Stimulated activated CD8-positive, alpha-beta memory T cell treated with anti-CD3 and anti-CD28 coated beads, Interleukin-2, amount 100 ng/mL, for 48 hours (primary cell): Measurements from ENCODE around the gene CELSR2.
"Not testable (repeated sequence)": the region's sequence is repeated elsewhere in the genome, so short reads cannot be mapped to it uniquely, and the experiment has no call there.

Experiments used
- DNase-seq, 2 donors: peaks; one replicate each; pipeline ENCODE4 v3.0.0-alpha.2; 2020; ENCODE audit warnings: low read depth in 2 of 2

Gene CELSR2, protein sequence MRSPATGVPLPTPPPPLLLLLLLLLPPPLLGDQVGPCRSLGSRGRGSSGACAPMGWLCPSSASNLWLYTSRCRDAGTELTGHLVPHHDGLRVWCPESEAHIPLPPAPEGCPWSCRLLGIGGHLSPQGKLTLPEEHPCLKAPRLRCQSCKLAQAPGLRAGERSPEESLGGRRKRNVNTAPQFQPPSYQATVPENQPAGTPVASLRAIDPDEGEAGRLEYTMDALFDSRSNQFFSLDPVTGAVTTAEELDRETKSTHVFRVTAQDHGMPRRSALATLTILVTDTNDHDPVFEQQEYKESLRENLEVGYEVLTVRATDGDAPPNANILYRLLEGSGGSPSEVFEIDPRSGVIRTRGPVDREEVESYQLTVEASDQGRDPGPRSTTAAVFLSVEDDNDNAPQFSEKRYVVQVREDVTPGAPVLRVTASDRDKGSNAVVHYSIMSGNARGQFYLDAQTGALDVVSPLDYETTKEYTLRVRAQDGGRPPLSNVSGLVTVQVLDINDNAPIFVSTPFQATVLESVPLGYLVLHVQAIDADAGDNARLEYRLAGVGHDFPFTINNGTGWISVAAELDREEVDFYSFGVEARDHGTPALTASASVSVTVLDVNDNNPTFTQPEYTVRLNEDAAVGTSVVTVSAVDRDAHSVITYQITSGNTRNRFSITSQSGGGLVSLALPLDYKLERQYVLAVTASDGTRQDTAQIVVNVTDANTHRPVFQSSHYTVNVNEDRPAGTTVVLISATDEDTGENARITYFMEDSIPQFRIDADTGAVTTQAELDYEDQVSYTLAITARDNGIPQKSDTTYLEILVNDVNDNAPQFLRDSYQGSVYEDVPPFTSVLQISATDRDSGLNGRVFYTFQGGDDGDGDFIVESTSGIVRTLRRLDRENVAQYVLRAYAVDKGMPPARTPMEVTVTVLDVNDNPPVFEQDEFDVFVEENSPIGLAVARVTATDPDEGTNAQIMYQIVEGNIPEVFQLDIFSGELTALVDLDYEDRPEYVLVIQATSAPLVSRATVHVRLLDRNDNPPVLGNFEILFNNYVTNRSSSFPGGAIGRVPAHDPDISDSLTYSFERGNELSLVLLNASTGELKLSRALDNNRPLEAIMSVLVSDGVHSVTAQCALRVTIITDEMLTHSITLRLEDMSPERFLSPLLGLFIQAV (N-terminal part only)

DNA sequence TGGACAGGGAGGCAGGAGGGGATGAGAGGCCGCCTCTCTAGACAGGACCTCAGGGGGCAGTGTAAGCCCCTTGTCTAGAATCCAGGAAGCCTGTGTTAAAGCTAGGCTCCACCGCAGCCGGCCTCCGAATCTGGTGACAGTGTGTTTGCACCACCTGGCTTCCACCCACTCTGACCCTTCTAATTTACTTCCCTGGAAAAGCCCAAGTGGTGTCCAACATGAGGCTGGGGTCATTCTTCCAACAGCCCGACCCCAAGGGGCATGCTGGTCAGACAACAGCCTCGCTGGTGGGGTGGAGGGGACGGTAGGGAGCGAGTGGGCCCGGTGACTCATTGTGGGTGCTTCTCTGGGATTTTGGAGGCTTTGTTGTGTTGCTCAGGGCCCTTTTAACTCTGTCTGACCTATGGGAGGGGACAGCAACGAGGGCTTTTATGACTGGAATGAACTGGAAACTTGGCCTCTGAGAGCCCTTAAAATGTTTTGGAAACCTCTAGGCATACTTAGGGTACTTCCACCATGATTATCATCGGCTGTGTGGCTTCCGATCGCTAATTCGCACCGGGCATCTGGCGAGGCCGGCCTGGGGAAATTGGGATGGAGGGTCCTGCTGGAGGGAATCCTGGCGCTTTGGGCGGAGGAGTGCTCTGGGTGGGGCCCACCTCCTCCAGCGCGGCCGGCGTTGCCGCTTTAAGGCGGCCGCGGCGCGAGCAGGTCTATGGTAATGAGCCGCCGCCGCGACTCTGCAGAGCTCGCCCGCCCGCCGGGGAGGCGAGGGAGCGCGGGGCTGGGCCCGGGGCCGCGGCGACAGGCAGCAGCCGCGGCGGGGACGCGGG, at the start of gene CELSR2:
Gene CELSR2, plus strand, starts transcription at position 743 of the 833 bp plus-strand sequence. CDS start 541 bp downstream, outside the sequence.
- peak; percentile 26 to 38 for DNase-seq

DNA sequence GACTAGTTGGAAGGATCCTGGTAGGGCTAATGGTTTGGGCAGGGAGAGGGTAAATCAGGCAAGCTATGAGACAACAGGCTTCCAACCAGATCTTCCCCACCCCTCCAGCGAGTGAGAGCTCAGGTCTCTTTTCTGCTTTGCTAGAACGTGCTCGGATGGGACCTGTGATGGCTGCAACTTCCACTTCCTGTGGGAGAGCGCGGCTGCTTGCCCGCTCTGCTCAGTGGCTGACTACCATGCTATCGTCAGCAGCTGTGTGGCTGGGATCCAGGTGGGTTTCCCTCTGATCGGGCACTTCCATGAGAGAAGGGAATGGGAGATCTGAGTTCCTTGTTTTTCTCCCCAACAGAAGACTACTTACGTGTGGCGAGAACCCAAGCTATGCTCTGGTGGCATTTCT, 49.6 kb upstream of the CELSR2 start:
- DNase-seq, result no peak

DNA sequence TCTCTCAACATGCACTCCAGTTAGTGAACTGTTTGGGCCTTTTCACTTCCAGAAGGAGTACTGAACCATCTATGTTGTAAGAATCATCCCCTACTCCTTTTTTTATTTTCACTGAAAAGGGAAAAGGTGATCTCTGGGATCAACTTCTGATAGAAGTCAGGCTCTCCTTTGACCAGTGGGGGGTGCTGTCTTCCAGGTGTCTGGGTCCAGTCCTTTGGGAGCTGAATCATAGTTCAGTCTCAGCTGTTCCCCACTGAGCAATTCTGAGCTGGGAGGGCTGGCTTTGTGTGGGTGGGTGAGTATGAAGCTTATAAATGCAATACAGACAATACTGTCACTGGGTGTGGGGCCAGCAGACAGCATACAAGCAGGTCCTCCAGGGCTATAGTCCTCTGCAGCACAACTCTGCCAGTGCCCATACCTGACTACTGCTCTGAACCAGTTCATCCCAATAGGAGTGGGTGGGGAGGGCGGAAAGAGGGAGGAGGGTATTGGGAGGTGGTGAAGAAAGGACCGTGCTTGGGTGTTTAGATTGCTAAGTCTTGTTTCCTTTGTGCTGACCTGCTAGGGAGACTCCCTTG, 48.1 kb upstream of the CELSR2 start:
- peak; percentile 47 to 73 for DNase-seq

DNA sequence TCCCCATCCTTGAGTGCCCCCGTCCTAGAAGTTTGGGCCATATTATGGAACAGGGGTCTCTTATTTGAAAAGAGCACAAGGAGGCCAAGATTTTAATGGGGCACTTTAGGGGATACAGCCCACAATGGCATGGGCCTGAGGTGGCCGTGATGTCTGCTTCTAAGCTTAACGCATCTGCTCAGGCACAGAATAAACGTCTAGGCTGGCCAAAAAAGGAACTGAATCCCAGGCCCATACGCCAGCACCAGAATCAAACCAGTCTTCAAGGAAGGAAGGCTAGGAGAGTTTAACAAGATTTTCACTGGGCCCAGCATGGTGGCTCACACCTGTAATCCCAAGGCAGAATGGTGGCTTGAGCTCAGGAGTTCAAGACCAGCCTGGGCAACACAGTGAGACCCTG, 44.9 kb upstream of the CELSR2 start:
- DNase-seq, result no peak

DNA sequence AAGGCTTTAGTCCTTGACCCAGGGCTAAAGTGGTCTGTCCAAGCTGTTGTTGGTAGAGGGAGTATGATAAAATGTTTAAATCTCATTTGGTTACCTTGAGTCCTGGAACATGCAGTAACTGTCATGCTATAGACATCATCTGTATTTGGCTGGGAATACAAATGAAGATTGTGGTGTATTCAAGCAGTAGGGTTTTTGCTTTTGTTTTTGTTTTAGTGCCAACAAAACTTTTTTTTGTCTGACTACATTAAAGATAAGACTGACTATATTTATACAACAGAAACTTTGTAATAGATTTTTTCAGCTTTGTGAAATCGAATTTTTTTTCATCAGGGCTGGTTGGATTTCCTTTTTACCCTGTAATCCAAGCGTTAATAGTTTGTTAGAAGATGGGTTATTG, 43.0 kb upstream of the CELSR2 start:
- no peak for DNase-seq

DNA sequence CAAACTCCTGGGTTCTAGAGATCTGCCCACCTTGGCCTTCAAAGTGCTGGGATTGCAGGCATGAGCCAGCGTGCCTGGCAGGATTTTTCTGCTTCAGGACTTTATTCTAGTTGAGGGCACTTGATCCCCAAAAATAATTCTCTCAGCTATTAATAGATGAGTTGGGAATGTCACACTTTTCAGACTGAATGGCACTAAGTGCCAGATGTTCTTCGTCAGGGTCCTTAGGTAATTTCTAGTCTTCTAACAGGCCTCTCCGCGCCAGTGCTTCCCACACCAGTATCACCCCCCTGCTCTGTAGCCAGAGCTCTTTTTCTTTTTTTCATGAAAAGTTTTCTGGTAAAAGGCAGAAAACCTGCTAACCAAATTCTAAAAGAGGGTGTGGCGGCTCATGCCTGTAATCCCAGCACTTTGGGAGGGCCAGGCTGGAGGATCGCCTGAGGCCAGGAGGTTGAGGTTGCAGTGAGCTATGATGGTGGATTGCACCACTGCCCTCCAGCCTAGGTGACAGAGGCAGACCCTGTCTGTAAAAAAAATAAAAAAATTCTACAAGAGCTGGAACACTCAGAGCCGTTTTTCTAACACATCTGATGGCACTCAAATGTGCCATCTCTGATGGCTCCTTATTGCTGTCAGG, 41.8 kb upstream of the CELSR2 start:
- DNase-seq, result no peak

DNA sequence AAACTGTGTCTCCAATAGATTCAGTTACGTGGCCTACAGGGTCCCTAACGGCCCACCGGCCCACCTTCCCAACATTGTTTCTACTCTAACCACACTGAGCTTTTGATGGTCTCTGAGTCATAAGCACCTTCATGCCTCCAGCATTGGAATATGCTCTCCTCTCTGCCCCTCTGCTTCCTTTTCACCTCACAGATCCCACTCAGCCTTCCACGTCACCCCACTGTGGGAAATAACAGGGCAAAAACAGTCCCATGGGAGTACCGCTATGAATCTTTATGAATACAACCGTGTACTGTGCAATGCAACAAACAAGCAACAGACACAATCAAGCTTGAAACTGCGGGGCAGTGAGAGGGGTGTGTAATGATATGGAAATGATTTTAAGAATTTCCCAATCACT, 40.9 kb upstream of the CELSR2 start:
- no peak for DNase-seq

DNA sequence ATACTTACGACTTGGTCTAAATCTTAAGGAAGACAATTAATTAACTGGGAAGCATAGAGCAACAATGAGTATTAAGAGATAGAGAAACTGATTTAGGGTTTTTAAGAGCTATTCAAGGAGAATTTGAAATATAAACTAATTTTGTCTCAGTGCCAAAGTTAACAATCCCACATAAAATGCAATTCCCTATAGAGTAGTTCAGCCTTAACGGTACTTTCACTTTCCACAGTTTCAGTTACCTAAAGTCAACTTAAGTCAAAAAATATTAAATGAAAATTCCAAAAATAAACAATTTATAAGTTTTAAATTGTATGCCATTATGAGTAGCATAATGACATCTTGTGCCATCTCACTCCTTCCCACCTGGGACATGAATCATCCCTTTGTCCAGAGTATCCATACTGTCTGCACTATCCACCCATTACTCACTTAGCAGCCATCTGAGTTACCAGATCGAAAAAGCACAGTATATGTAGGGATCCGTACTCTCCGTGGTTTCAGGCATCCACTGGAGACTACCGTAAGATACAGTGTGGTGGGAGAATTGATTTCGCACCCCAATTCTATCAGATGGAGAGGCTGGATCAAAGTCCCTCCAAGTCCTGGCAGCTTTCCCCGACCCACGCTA, 40.4 kb upstream of the CELSR2 start:
- no peak for DNase-seq

DNA sequence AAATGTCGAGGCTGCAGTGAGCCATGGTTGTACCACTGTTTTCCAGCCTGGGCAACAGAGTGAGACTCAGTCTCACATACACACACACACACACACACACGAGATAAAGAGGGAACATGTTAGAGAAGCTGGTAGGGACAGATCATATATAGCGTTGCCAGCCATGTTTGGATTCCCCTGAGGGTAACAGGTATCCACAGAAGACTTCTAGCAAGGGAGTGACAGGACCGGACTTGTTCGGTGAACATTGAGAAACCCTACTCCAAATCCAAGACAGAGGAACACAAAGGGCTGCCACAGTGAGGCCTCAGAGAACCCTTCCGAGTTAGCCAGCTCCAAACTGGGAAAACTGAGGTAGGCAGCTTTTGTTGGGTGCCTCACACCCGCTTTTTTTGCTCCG, 39.3 kb upstream of the CELSR2 start:
- no peak for DNase-seq

DNA sequence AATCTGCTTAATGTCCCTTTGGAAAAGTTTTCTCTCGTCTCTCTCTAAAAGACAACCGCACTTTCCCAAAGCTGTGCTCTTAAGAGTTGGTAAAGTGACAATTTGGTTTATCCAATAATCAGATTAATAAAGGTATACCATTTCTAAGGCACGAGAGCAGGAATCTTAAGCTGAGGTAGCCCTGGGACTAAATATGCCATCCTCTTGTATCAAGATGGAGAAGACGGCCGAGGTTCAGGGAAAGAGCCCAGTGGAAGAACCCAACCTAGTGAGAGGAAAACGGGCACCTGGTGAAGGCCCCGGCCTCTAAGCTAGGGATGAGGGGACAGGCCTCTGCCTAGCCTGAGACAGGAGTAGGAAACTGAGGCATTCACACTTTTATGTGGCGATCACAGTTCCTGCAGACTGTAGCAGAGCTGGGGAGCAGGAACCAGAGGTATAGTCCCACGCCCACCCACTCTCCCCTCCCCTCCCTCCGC, 36.0 kb upstream of the CELSR2 start:
- no peak for DNase-seq

DNA sequence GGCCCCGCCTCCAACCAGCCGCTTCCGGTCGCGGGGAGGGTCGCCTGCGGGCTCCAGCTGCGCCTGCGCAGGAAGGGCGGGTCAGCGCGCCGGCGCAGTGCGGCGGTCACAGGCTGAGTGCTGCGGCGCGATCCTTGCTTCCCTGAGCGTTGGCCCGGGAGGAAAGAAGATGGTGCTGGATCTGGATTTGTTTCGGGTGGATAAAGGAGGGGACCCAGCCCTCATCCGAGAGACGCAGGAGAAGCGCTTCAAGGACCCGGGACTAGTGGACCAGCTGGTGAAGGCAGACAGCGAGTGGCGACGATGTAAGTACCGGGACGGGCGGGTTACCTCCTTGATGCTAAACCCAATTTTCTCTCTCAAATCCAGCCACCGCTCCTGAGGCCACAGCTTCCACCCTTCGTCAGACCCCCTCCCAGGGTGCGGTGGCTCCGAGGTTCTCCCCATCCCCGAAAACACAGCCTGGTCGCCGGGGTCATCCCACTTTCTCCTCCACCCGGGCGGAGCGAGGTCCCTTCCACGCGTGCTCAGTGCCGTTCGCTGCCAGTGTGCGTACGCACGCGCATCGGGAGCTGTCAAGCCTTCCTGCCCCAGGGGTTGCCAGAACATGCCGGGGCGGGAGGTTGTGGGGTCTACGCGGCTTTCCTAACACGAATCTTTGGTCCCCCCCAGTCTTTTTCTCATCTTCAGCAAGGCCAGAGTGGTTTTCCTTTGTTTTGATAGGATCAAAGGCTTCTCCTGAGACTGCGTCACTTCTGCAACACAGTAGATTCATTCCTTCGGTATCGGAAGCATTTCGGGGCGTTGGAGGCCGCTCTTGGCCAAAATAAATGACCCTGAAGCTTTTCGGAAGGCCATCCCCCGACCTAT, 35.3 kb upstream of the CELSR2 start, which contains the start of gene SARS1:
Gene SARS1, plus strand, starts transcription at position 95 of the 870 bp plus-strand sequence. Its CDS starts 75 bp downstream, at position 170.
- DNase-seq, result peak; percentile 80 to 83

DNA sequence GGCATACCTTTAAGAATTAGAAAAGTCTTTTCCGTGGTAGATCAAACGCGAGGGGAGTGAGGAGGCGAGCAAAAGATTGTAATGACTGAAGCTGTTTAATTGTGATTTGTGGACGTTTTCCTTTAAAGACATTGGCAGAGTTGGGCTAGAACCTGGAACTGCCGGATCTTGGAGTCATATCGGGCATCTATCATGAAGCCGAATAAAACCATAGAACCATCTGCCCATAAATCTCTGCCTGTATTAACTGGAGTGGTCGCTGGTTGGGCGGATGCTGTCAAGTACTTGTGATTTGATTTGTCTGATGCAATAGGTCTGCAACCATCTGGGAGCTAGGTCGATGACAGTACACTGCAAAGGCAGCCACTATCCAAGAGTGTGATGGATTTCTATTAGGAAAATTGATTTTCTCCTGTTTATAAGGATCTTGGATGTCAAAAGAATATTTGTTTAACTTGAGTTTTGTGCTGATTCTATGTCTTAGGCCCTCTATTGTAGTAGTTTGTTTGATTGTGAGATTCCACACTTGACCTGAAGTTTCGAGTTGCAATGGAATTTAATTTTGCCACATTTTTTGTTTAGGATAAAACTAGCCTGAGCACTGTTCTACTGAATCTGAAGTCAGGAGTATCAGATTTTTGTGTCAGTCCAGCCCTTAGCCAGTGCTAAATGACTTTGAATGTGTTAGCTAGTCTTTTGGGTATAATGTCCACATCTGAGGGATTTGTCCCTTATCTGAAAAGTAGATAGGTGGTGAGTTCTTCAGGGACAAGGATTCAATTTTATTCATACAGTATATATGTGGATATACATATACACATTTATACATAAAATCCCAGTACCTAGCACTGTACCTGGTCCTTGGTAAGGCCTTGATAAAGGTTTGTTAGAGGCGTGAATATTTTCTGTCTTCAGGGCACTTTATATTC, 34.4 kb upstream of the CELSR2 start:
- DNase-seq, result peak in 1 of 2 donors; percentile 26

DNA sequence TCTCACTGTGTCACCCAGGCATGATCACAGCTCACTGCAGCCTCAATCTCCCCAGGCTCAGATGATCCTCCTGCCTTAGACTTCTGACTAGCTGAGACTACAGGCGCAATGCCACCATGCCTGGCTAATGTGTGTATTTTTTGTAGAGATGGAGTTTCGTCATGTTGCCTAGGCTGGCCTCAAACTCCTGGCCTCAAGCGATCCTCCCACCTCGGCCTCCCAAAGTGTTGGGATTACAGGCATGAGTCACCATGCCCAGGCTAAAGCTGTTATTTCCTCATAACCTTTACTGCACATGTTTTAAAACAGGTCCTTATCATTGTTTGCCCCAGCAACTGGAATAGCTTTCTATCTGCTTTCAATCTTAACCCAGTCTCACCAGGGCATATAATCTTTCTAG, 32.7 kb upstream of the CELSR2 start:
- no peak for DNase-seq

DNA sequence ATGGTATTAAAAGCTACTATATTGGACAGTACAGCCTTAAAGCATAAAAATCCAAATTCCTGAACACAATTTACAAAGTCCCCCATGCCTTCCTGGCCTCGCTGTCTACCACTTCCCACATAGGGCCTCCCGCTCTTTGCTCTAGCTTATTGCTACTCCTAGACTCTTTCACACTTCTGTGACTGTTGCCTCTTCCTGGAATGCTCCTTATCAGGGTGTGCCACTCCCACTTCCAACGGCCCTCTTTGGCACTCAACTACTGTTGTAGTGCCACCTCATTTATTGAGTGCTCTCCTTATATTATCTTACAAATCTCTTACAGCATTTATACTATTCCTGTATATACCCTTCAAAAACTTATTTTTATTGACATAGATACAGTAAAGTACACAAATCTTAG, 30.8 kb upstream of the CELSR2 start:
- no peak for DNase-seq

DNA sequence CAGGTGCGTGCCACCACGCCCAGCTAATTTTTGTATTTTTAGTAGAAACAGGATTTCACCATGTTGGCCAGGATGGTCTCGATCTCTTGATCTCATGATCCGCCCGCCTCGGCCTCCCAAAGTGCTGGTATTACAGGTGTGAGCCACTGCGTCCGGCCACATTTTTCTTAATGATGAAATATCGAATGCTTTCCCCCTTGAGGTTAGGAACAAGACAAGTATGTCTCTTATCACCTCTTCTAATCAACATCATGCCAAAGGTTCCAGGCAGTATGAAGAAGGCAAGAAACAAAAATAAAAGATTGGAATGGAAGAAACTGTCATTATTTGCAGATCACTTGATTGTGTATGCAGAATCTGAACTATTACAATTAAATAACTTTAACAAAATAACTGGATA, 28.1 kb upstream of the CELSR2 start:
- not testable (repeated sequence) for DNase-seq

DNA sequence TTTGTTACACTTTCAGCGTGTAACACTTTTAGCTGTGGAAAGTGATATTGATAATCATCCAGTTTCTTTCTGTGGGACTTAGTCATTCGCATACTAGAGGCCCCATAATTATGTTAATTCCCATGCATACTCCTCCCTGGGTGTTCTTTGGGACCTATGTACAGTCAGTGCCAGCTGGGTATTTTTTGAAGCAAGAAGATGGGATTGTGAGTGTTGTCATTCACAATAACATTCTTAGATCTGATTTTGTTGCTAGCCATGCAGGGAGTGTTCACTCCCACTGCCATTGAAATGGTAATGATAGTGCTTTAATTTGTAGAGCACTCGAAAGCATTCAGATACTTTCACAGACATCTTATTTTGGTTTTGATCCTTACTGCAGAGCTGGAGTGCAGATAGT, 24.0 kb upstream of the CELSR2 start:
- no peak for DNase-seq

DNA sequence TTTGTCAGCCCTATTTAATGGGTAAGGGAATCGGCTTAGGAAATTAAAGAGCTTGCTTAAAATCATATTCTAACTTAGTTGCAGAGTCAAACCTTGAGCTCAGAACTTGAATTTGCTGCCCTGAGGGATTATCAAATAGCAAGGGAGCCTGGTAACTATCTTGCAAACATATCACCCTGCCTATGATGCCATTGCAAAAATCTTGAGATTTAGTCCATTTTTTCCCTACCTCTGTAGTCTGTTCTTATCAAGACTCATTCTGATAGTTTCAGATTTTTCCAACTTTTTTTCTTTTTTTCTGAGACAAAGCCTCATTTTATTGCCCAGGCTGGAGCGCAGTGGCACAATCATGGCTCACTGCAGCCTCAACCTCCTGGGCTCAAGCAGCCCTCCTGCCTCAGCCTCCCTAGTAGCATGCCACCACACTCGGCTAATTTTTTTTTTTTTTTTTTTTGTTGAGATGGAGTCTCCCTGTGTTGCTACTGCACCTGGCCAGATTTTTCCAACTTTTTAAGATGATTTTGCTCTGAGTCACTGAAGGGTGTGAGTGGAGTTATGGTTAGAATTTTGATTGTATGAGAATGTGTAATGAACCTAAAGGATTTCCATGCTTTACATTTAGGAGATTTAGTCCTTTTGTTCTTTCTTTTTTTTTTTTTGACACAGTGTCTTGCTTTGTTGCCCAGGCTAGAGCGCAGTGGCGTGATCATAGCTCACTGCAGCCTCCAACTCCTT, 23.5 kb upstream of the CELSR2 start:
- DNase-seq, result no peak
